Activated CD4-positive, alpha-beta T cell treated with anti-CD3 and anti-CD28 coated beads, Interleukin-2, amount 10 ng/mL, durations not matched to agents 7 days and 5 days (primary cell): ENCODE results near the gene COASY. TPM values are rescaled to one million over a fixed set of nuclear protein-coding genes. Genes with fewer than 3 reads are reported as not detected.
A peak's percentile ranks its signal among the peaks of the same experiment; 100 is the strongest.

Experiments used
- CTCF ChIA-PET: fragments of 350-600 bp; sonication (Branson Sonifier 250); formaldehyde crosslinking; loops from one replicate; lab custom pipeline; 2021; ENCODE audit warnings: antibody characterized with exemption; lab: Charles Lee
- POLR2A ChIA-PET: fragments of 350-600 bp; sonication (Branson Sonifier 250); formaldehyde crosslinking; loops from one replicate; lab custom pipeline; 2021; ENCODE audit warnings: antibody characterized with exemption; lab: Charles Lee
- DNase-seq: peaks from one replicate; pipeline ENCODE4 v3.0.0-alpha.2; 2020
- H3K27ac Mint-ChIP-seq: one replicate; pipeline ENCODE4 v1.8.0; 2021; ENCODE audit warnings: mild to moderate bottlenecking, moderate library complexity, mixed read lengths
- H3K27me3 Mint-ChIP-seq: one replicate; pipeline ENCODE4 v1.8.0; 2021; ENCODE audit warnings: mixed read lengths
- H3K36me3 Mint-ChIP-seq: one replicate; pipeline ENCODE4 v1.8.0; 2021; ENCODE audit warnings: low read depth, mixed read lengths
- H3K4me1 Mint-ChIP-seq: one replicate; pipeline ENCODE4 v1.8.0; 2021; ENCODE audit warnings: mixed read lengths
- H3K4me3 Mint-ChIP-seq: one replicate; pipeline ENCODE4 v1.8.0; 2021; ENCODE audit warnings: mild to moderate bottlenecking, moderate library complexity, mixed read lengths
- H3K9me3 Mint-ChIP-seq: one replicate; pipeline ENCODE4 v1.8.0; 2021; ENCODE audit warnings: mixed read lengths
- total RNA-seq, 2 experiments: library from RNA; stranded (reverse); gene quantifications; one replicate each; pipeline ENCODE4 v1.2.3, GENCODE V29; 2021

COASY gene
- total RNA-seq, 2 experiments from 2014 or later, result 72.5 to 86.1 TPM

- Mint-ChIP-seq H3K27ac (no peak overlapping the region), H3K4me1 (peaks cover 9% of the 10 kb centered on the region), H3K27me3 (peaks cover 7% of the 10 kb centered on the region), H3K36me3 (no peaks in the 10 kb centered on the region), H3K4me3 (no peak overlapping the region), H3K9me3 (no peaks in the 10 kb centered on the region)
- CTCF ChIA-PET, result interaction anchor here (0.7 to 2.0 kb wide), 5 partner anchors 9 to 207 kb away, joined by 3 to 7 read pairs (median 3); no protein-coding TSS in a partner anchor
- POLR2A ChIA-PET, result no interaction called here
- DNase-seq, result no peak
Measured at GRCh38 chr17:42521036-42521435, 40.9 kb upstream of the COASY start.

GRCh38 chr17:42521666-42522262 lies 40.2 kb upstream of the COASY start:
- Mint-ChIP-seq H3K4me3 (no peak overlapping the region), H3K4me1 (peaks cover 9% of the 10 kb centered on the region), H3K27me3 (peaks cover 7% of the 10 kb centered on the region), H3K27ac (no peak overlapping the region), H3K36me3 (no peaks in the 10 kb centered on the region), H3K9me3 (no peaks in the 10 kb centered on the region)
- CTCF ChIA-PET, result interaction anchor here (1.2 to 2.0 kb wide), 2 partner anchors 14 to 209 kb away, joined by 3 to 5 read pairs; no protein-coding TSS in a partner anchor
- no peak for DNase-seq
- POLR2A ChIA-PET, result no interaction called here

GRCh38 chr17:42522263-42522790 lies 39.6 kb upstream of the COASY start:
- H3K4me3 Mint-ChIP-seq, result no peak overlapping the region
- CTCF ChIA-PET, result interaction anchor here (1.2 kb wide), 1 partner anchor 210 kb away, joined by 3 read pairs; no protein-coding TSS in a partner anchor

GRCh38 chr17:42522798-42523278 lies 39.1 kb upstream of the COASY start:
- Mint-ChIP-seq H3K36me3 (no peaks in the 10 kb centered on the region), H3K27ac (no peak overlapping the region)
- POLR2A ChIA-PET, result no interaction called here

More at GRCh38 chr17:42522263-42522790, 39.6 kb upstream of the COASY start:
- no peak overlapping the region for H3K27ac Mint-ChIP-seq
- H3K4me1 Mint-ChIP-seq, result peaks cover 9% of the 10 kb centered on the region
- no peaks in the 10 kb centered on the region for H3K9me3 Mint-ChIP-seq
- POLR2A ChIA-PET, result no interaction called here
- no peak for DNase-seq
- no peaks in the 10 kb centered on the region for H3K36me3 Mint-ChIP-seq
- H3K27me3 Mint-ChIP-seq, result peaks cover 7% of the 10 kb centered on the region

GRCh38 chr17:42525221-42525620 lies 36.7 kb upstream of the COASY start:
- H3K27ac Mint-ChIP-seq, result no peak overlapping the region
- POLR2A ChIA-PET, result no interaction called here

More at GRCh38 chr17:42522798-42523278, 39.1 kb upstream of the COASY start:
- peaks cover 7% of the 10 kb centered on the region for H3K27me3 Mint-ChIP-seq
- DNase-seq, result no peak
- CTCF ChIA-PET, result interaction anchor here (0.6 to 1.2 kb wide), 2 partner anchors 10 to 210 kb away, joined by 3 read pairs; no protein-coding TSS in a partner anchor
- H3K4me3 Mint-ChIP-seq, result no peak overlapping the region
- peaks cover 5% of the 10 kb centered on the region for H3K4me1 Mint-ChIP-seq
- no peaks in the 10 kb centered on the region for H3K9me3 Mint-ChIP-seq

GRCh38 chr17:42526031-42526444 lies 35.9 kb upstream of the COASY start:
- ChIA-PET POLR2A (no interaction called here), CTCF (interaction anchor here (1.0 to 1.8 kb wide), 2 partner anchors 10 to 98 kb away, joined by 3 to 11 read pairs; partner anchors contain the start of gene NAGLU)
- no peaks in the 10 kb centered on the region for H3K9me3 Mint-ChIP-seq
- H3K4me3 Mint-ChIP-seq, result no peak overlapping the region
- no peaks in the 10 kb centered on the region for H3K36me3 Mint-ChIP-seq
- DNase-seq, result no peak
- peaks cover 30% of the 10 kb centered on the region for H3K4me1 Mint-ChIP-seq
- H3K27me3 Mint-ChIP-seq, result peaks cover 5% of the 10 kb centered on the region
- no peak overlapping the region for H3K27ac Mint-ChIP-seq

More at GRCh38 chr17:42525221-42525620, 36.7 kb upstream of the COASY start:
- Mint-ChIP-seq H3K4me3 (no peak overlapping the region), H3K36me3 (no peaks in the 10 kb centered on the region), H3K27me3 (peaks cover 7% of the 10 kb centered on the region), H3K4me1 (peaks cover 22% of the 10 kb centered on the region), H3K9me3 (no peaks in the 10 kb centered on the region)
- CTCF ChIA-PET, result interaction anchor here (0.7 kb wide), 1 partner anchor 505 kb away, joined by 4 read pairs; the partner anchor contains the start of gene NKIRAS2
- no peak for DNase-seq

GRCh38 chr17:42527932-42528331 lies 34.0 kb upstream of the COASY start:
- Mint-ChIP-seq H3K27me3 (peaks cover 3% of the 10 kb centered on the region), H3K4me3 (no peak overlapping the region), H3K27ac (no peak overlapping the region), H3K9me3 (no peaks in the 10 kb centered on the region), H3K36me3 (no peaks in the 10 kb centered on the region), H3K4me1 (peaks cover 39% of the 10 kb centered on the region)
- no peak for DNase-seq
- ChIA-PET POLR2A (no interaction called here), CTCF (interaction anchor here (0.8 to 1.8 kb wide), 13 partner anchors 8 to 346 kb away, joined by 3 to 11 read pairs (median 4); partner anchors contain the start of genes CAVIN1 and NAGLU)

- ChIA-PET POLR2A (no interaction called here), CTCF (interaction anchor here (1.2 to 1.7 kb wide), 3 partner anchors 10 to 307 kb away, joined by 3 to 4 read pairs (median 3); no protein-coding TSS in a partner anchor)
- H3K27me3 Mint-ChIP-seq, result peaks cover 8% of the 10 kb centered on the region
- peaks cover 43% of the 10 kb centered on the region for H3K4me1 Mint-ChIP-seq
- no peak overlapping the region for H3K4me3 Mint-ChIP-seq
- no peak overlapping the region for H3K27ac Mint-ChIP-seq
- no peak for DNase-seq
- H3K9me3 Mint-ChIP-seq, result no peaks in the 10 kb centered on the region
- no peaks in the 10 kb centered on the region for H3K36me3 Mint-ChIP-seq
Measured at GRCh38 chr17:42529061-42529460, 32.9 kb upstream of the COASY start.

- no peaks in the 10 kb centered on the region for H3K9me3 Mint-ChIP-seq
- H3K4me3 Mint-ChIP-seq, result peak overlapping the region; percentile 73
- H3K27me3 Mint-ChIP-seq, result peaks cover 5% of the 10 kb centered on the region
- DNase-seq, result no peak
- ChIA-PET CTCF (interaction anchor here (0.7 to 3.0 kb wide), 4 partner anchors 10 to 235 kb away, joined by 3 to 9 read pairs (median 4); no protein-coding TSS in a partner anchor), POLR2A (no interaction called here)
- no peaks in the 10 kb centered on the region for H3K36me3 Mint-ChIP-seq
- H3K4me1 Mint-ChIP-seq, result peaks cover 47% of the 10 kb centered on the region
- H3K27ac Mint-ChIP-seq, result peak overlapping the region; percentile 54
Measured at GRCh38 chr17:42530952-42531454, 30.9 kb upstream of the COASY start.

- peak; percentile 43 for DNase-seq
- no peaks in the 10 kb centered on the region for H3K36me3 Mint-ChIP-seq
- H3K27ac Mint-ChIP-seq, result peak overlapping the region; percentile 54
- peaks cover 5% of the 10 kb centered on the region for H3K27me3 Mint-ChIP-seq
- peak overlapping the region; percentile 73 for H3K4me3 Mint-ChIP-seq
- H3K4me1 Mint-ChIP-seq, result peaks cover 49% of the 10 kb centered on the region
- ChIA-PET CTCF (interaction anchor here (0.6 to 3.0 kb wide), 5 partner anchors 8 to 486 kb away, joined by 3 to 9 read pairs (median 3); no protein-coding TSS in a partner anchor), POLR2A (no interaction called here)
- no peaks in the 10 kb centered on the region for H3K9me3 Mint-ChIP-seq
Measured at GRCh38 chr17:42531455-42532354, 30.2 kb upstream of the COASY start.

GRCh38 chr17:42535155-42536047 lies 26.5 kb upstream of the COASY start:
- ChIA-PET CTCF (interaction anchor here (0.9 to 2.0 kb wide), 8 partner anchors 8 to 604 kb away, joined by 3 to 11 read pairs (median 4); no protein-coding TSS in a partner anchor), POLR2A (interaction anchor here (0.6 to 0.9 kb wide), 2 partner anchors 9 to 43 kb away, joined by 3 to 6 read pairs; no protein-coding TSS in a partner anchor)
- DNase-seq, result no peak
- peaks cover 51% of the 10 kb centered on the region for H3K4me1 Mint-ChIP-seq
- peaks cover 7% of the 10 kb centered on the region for H3K36me3 Mint-ChIP-seq
- H3K27me3 Mint-ChIP-seq, result peaks cover 5% of the 10 kb centered on the region
- H3K27ac Mint-ChIP-seq, result peak overlapping the region; percentile 83
- H3K9me3 Mint-ChIP-seq, result no peaks in the 10 kb centered on the region
- peak overlapping the region; percentile 76 for H3K4me3 Mint-ChIP-seq
